HG02623 (cell line): ENCODE results near the gene DYNLT2.

ENCODE experiments used
- ATAC-seq: cut with Tn5 transposase; IDR thresholded peaks from one replicate; pipeline ENCODE4 v1.9.1; 2021; ENCODE audit warnings: moderate library complexity; ENCODE audit not compliant: unreplicated experiment

The DYNLT2 gene

GRCh38 chr6:169738976-169739529 lies 12.3 kb downstream of the DYNLT2 start:
- ATAC-seq = no peak

- no peak for ATAC-seq
Observed at GRCh38 chr6:169738204-169738975, 13.0 kb downstream of the DYNLT2 start.

GRCh38 chr6:169729961-169730360 lies 21.4 kb downstream of the DYNLT2 start:
- no peak for ATAC-seq

- ATAC-seq = no peak
Observed at GRCh38 chr6:169726963-169727362, 24.4 kb downstream of the DYNLT2 start.

GRCh38 chr6:169726049-169726400 lies 25.3 kb downstream of the DYNLT2 start:
- ATAC-seq = no peak

GRCh38 chr6:169725125-169726048 lies 26.0 kb downstream of the DYNLT2 start:
- peak; percentile 5 for ATAC-seq

GRCh38 chr6:169724494-169725124 lies 26.8 kb downstream of the DYNLT2 start, which contains the start of gene PHF10:
Gene PHF10 (minus strand): TSS chr6:169724500. CDS start chr6:169723931, 569 bp downstream.
- ATAC-seq = peak; percentile 41

- peak; percentile 43 for ATAC-seq
Observed at GRCh38 chr6:169723991-169724493, 27.3 kb downstream of the DYNLT2 start.

- peak; percentile 25 for ATAC-seq
Observed at GRCh38 chr6:169723200-169723909, 28.0 kb downstream of the DYNLT2 start.

- no peak for ATAC-seq
Observed at GRCh38 chr6:169722362-169723199, 28.8 kb downstream of the DYNLT2 start.

- no peak for ATAC-seq
Observed at GRCh38 chr6:169720207-169720855, 31.0 kb downstream of the DYNLT2 start.

GRCh38 chr6:169719117-169719516 lies 32.3 kb downstream of the DYNLT2 start:
- ATAC-seq = no peak

GRCh38 chr6:169714595-169714994 lies 36.8 kb downstream of the DYNLT2 start:
- ATAC-seq = no peak

GRCh38 chr6:169714178-169714577 lies 37.2 kb downstream of the DYNLT2 start:
- no peak for ATAC-seq

GRCh38 chr6:169710009-169710408 lies 41.4 kb downstream of the DYNLT2 start:
- no peak for ATAC-seq

GRCh38 chr6:169709293-169709692 lies 42.1 kb downstream of the DYNLT2 start:
- no peak for ATAC-seq

- no peak for ATAC-seq
Observed at GRCh38 chr6:169707772-169708171, 43.6 kb downstream of the DYNLT2 start.

GRCh38 chr6:169702840-169703246 lies 48.5 kb downstream of the DYNLT2 start:
- peak; percentile 9 for ATAC-seq
